Endothelial cell of umbilical vein (primary cell): ENCODE data around the gene BST2. TPM values are rescaled to one million over a fixed set of nuclear protein-coding genes. Genes with fewer than 3 reads are reported as not detected.
A peak's percentile ranks its signal among the peaks of the same experiment; 100 is the strongest.

Experiments
- BruUV-seq: library from RNA; stranded (reverse); fragments of 400-500 nt; replicated peaks from 2 replicates; lab custom pipeline; 2021; lab: Mats Ljungman, UMichigan
- CTCF ChIA-PET: fragments of 300-600, 350-600 bp; sonication (Branson Sonifier 250); formaldehyde crosslinking; loops from one replicate; lab custom pipeline; 2021; ENCODE audit warnings: antibody characterized with exemption, inconsistent platforms; lab: Charles Lee
- POLR2A ChIA-PET: fragments of 300-600, 350-600 bp; sonication (Branson Sonifier 250); formaldehyde crosslinking; loops from one replicate; lab custom pipeline; 2021; ENCODE audit warnings: antibody characterized with exemption, inconsistent platforms; lab: Charles Lee
- DNase-seq: peaks from one replicate; pipeline ENCODE4 v3.0.0-alpha.2; 2011; ENCODE audit warnings: low read depth, low spot score
- FAIRE-seq: peaks from 2 replicates; lab custom pipeline; 2011; peaks lifted over from hg19 to GRCh38; lab: Jason Lieb, UNC
- H2AFZ ChIP-seq: 2 replicates; pipeline ENCODE4 v1.6.0; 2012; ENCODE audit warnings: low read depth, low read length, control low read depth, inconsistent platforms
- H3K27ac ChIP-seq: 2 replicates; pipeline ENCODE4 v1.5.1; 2011; ENCODE audit warnings: low read depth, mild to moderate bottlenecking, control low read depth, low read length, moderate library complexity; ENCODE audit not compliant: insufficient read depth
- H3K27me3 ChIP-seq, 2 experiments: 2 replicates each; pipeline versions ENCODE4 v1.6.0 to v1.6.1; 2011; ENCODE audit warnings: low read length in 2 of 2, mixed read lengths in 1 of 2; ENCODE audit not compliant: control insufficient read depth in 2 of 2, insufficient read depth in 2 of 2
- H3K36me3 ChIP-seq, 2 experiments: 2 replicates in 1 of 2; 3 replicates in 1 of 2; pipeline ENCODE4 v1.5.1; 2011; ENCODE audit warnings: low read length in 2 of 2, mild to moderate bottlenecking in 1 of 2, moderate library complexity in 1 of 2; ENCODE audit not compliant: control insufficient read depth in 2 of 2, insufficient read depth in 2 of 2; ENCODE audit errors: extremely low read depth in 1 of 2
- H3K4me1 ChIP-seq: 3 replicates; pipeline ENCODE4 v1.5.1; 2011; ENCODE audit warnings: mild to moderate bottlenecking, low read length; ENCODE audit not compliant: control insufficient read depth, insufficient read depth; ENCODE audit errors: extremely low read depth
- H3K4me2 ChIP-seq: 2 replicates; pipeline ENCODE4 v1.6.1; 2011; ENCODE audit warnings: low read length, control low read depth, mixed read lengths; ENCODE audit not compliant: insufficient read depth
- H3K4me3 ChIP-seq, 3 experiments: fragments of 200-600 bp in 1 of 3; sonication (generic), shearing (Covaris generic) in 1 of 3; replicated peaks in 1 of 3; 2 replicates each; pipeline ENCODE4 v1.5.1; 2011 to 2016; ENCODE audit warnings: control low read depth in 3 of 3, low read length in 3 of 3, mild to moderate bottlenecking in 2 of 3, inconsistent platforms in 1 of 3, low read depth in 1 of 3, moderate library complexity in 1 of 3; ENCODE audit not compliant: insufficient read depth in 1 of 3
- H3K79me2 ChIP-seq: 2 replicates; pipeline ENCODE4 v1.6.0; 2012; ENCODE audit warnings: low read length, inconsistent platforms; ENCODE audit not compliant: control insufficient read depth, insufficient read depth
- H3K9ac ChIP-seq: replicated peaks from 2 replicates; pipeline ENCODE3; 2011; ENCODE audit warnings: low read length, control low read depth; ENCODE audit not compliant: insufficient read depth; ENCODE audit errors: extremely low read depth
- H3K9me1 ChIP-seq: replicated peaks from 3 replicates; pipeline ENCODE4 v1.6.0; 2011; ENCODE audit warnings: mild to moderate bottlenecking, low read length; ENCODE audit not compliant: control insufficient read depth, insufficient read depth; ENCODE audit errors: extremely low read depth
- H3K9me3 ChIP-seq: replicated peaks from 2 replicates; pipeline ENCODE4 v1.5.1; 2012; ENCODE audit warnings: low read length, inconsistent platforms; ENCODE audit not compliant: control insufficient read depth, insufficient read depth
- H4K20me1 ChIP-seq: replicated peaks from 2 replicates; pipeline ENCODE3; 2011; ENCODE audit warnings: mild to moderate bottlenecking, low read length; ENCODE audit not compliant: control insufficient read depth, insufficient read depth; ENCODE audit errors: extremely low read depth
- CTCF ChIP-seq, 2 donors: IDR thresholded peaks; 1 replicate in 1 of 2; 2 replicates in 1 of 2; pipeline ENCODE4 v1.5.1; 2011; ENCODE audit warnings: low read length in 2 of 2, mild to moderate bottlenecking in 2 of 2, moderate library complexity in 2 of 2, control low read depth in 1 of 2, inconsistent platforms in 1 of 2, low read depth in 1 of 2; ENCODE audit not compliant: insufficient read depth in 1 of 2; ENCODE audit errors: extremely low read depth in 1 of 2
- EZH2 ChIP-seq: IDR thresholded peaks from 2 replicates; pipeline ENCODE4 v1.6.1; 2012; ENCODE audit warnings: borderline replicate concordance, low read depth, mild to moderate bottlenecking, moderate library complexity, low read length, inconsistent platforms; ENCODE audit not compliant: severe bottlenecking
- FOS ChIP-seq: IDR thresholded peaks from 2 replicates; pipeline ENCODE4 v1.6.1; 2011; ENCODE audit warnings: mild to moderate bottlenecking, low read length, moderate library complexity, borderline replicate concordance; ENCODE audit not compliant: insufficient read depth
- GATA2 ChIP-seq: IDR thresholded peaks from 2 replicates; pipeline ENCODE4 v1.7.0; 2011; ENCODE audit warnings: low read depth, mild to moderate bottlenecking, moderate library complexity, mixed read lengths, low read length; ENCODE audit not compliant: insufficient read length, insufficient read depth
- JUN ChIP-seq: IDR thresholded peaks from 2 replicates; pipeline ENCODE4 v1.6.1; 2011; ENCODE audit warnings: borderline replicate concordance, low read depth; ENCODE audit not compliant: insufficient read length, insufficient read depth
- MAX ChIP-seq: IDR thresholded peaks from 2 replicates; pipeline ENCODE4 v1.6.1; 2011; ENCODE audit not compliant: insufficient read depth, insufficient read length
- MYC ChIP-seq: IDR thresholded peaks from one replicate; pipeline ENCODE4 v1.6.1; 2011; ENCODE audit warnings: mild to moderate bottlenecking, low read depth, low read length
- POLR2A ChIP-seq: IDR thresholded peaks from 2 replicates; pipeline ENCODE4 v1.6.1; 2012; ENCODE audit warnings: low read depth, mild to moderate bottlenecking, control low read depth, low read length
- POLR2AphosphoS5 ChIP-seq: IDR thresholded peaks from 2 replicates; pipeline ENCODE4 v1.6.1; 2012; ENCODE audit warnings: low read depth, mild to moderate bottlenecking, control low read depth, low read length, moderate library complexity; ENCODE audit not compliant: insufficient read depth
- dilution Hi-C: fragments of 300-500 bp; cut with MboI; formaldehyde crosslinking; loops from one replicate; pipeline ENCODE4 v1.15.0; 2019; ENCODE audit warnings: low sequenced_read_pairs; ENCODE audit not compliant: extremely low pct_ligation_motif_present
- intact Hi-C: fragments of 100-400 bp; cut with micrococcal nuclease; formaldehyde crosslinking; loops from one replicate; pipeline ENCODE4 v1.10.0; 2022
- polyA plus RNA-seq, 4 experiments: library from polyadenylated mRNA; depleted of rRNA in 3 of 4; stranded (reverse) in 3 of 4; unstranded in 1 of 4; fragments of >200 nt; gene quantifications; 2 replicates each; pipeline versions ENCODE4 v1.2.1 to v1.2.3, GENCODE V29; 2011 to 2012; ENCODE audit warnings: missing spikeins in 1 of 4
- total RNA-seq: library from RNA; stranded (reverse); gene quantifications from 2 replicates; pipeline ENCODE4 v1.2.3, GENCODE V29; 2021

BST2 gene
- total and polyA plus RNA-seq, 2 donors (not counting 3 experiments of a cell fraction or from before 2014, with no cell fraction given) = 21.2 to 146 TPM

DNA sequence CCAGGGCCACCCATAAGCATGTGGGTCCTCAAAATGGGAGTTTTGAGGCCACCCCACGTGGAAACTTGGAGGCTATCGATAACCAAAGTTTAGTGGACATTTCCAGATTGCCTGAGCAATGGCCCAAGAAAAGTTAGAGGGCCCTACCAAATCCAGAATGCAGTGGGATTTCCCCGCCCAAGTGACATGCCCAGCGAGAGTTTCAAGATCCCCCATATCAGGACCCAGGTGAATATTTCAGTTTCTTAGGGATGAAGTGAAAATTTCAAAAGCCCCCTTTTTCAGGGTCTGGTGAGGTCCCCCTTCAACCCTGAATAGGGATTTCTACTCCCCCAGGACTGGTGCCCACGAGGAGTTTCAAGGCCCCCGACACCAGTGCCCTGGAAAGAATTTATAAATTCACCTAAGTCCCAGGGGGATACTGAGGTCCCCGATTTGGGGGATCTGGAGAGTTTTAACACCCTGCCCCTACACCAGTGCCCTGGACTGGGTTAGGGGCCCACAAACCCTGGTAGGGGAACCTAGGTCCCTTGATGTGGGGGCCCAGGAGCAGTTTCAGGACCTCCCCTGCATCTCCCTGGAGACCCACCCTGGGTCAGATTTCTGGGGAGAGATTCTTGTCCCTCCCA is 695 bp downstream of the BST2 start:
- no peak for TF ChIP-seq GATA2
- no peak for TF ChIP-seq MYC
- TF ChIP-seq POLR2A = no peak
- TF ChIP-seq JUN = no peak
- DNase-seq = no peak
- ChIA-PET POLR2A (interaction anchor here (0.6 to 1.5 kb wide), 4 partner anchors 10 to 362 kb away, joined by 3 to 4 read pairs (median 4); partner anchors contain the start of gene MVB12A), CTCF (interaction anchor here (0.9 to 1.8 kb wide), 9 partner anchors 8 to 454 kb away, joined by 3 to 7 read pairs (median 3); partner anchors contain the start of genes CCDC194 and MVB12A)
- Histone ChIP-seq H3K4me2 (peak overlapping the region; percentile 67), H3K9me1 (no peaks in the 10 kb centered on the region), H3K27ac (no peak overlapping the region), H3K9me3 (no peaks in the 10 kb centered on the region), H3K9ac (no peak overlapping the region), H3K4me1 (peaks cover 22% of the 10 kb centered on the region), H3K4me3 (peak overlapping the region in 2 of 3 experiments; percentile 20 to 44), H3K27me3 (no peaks in the 10 kb centered on the region), H4K20me1 (no peaks in the 10 kb centered on the region), H3K79me2 (peaks cover 8% of the 10 kb centered on the region), H3K36me3 (no peaks in the 10 kb centered on the region), H2AFZ (peak overlapping the region; percentile 55)
- FAIRE-seq = no peak
- no TSS peak for BruUV-seq
- dilution Hi-C loops = no loop called here
- intact Hi-C loops = loop anchor here (10.0 kb wide), 1 partner anchor 150 kb away; the partner anchor contains the start of gene COLGALT1

DNA sequence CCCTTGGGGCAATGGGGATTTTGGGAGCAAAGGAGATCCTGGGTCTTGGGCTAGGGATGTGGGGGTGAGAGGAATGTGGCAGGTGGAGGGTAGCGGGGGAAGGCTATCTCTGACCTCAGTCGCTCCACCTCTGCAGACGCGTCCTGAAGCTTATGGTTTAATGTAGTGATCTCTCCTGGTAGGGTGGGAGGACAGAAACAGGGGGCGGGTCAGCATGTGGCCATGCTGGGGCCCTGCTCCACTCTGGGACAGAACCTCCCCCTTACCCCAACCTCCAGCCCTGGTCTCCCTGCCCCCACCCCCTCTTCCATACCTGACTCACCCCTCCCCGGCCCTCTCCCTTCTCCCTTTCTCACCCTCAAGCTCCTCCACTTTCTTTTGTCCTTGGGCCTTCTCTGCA is 1.4 kb downstream of the BST2 start:
- no peak overlapping the region for H2AFZ ChIP-seq
- ChIA-PET CTCF (interaction anchor here (1.2 kb wide), 2 partner anchors 9 to 10 kb away, joined by 4 to 5 read pairs; partner anchors contain the start of gene CCDC194), POLR2A (interaction anchor here (0.6 to 1.0 kb wide), 3 partner anchors 10 to 16 kb away, joined by 3 to 5 read pairs (median 4); partner anchors contain the start of gene MVB12A)
- peaks cover 8% of the 10 kb centered on the region for H3K79me2 ChIP-seq
- TF ChIP-seq MAX (no peak), FOS (no peak), GATA2 (no peak), POLR2A (no peak), CTCF (IDR thresholded peaks at IDR 0.05; ENCODE audit: extremely low read depth in 1 of 2, insufficient read depth in 1 of 2, low read depth in 1 of 2, low read length in 2 of 2) (no peak), MYC (no peak), EZH2 (no peak), JUN (no peak), POLR2AphosphoS5 (no peak)
- no peaks in the 10 kb centered on the region for H3K36me3 ChIP-seq
- H3K27ac ChIP-seq = no peak overlapping the region
- dilution Hi-C loops = no loop called here
- peak overlapping the region; percentile 67 for H3K4me2 ChIP-seq
- peak overlapping the region in 1 of 3 experiments; percentile 44 for H3K4me3 ChIP-seq
- no peak overlapping the region for H3K9ac ChIP-seq
- FAIRE-seq = no peak
- no peaks in the 10 kb centered on the region for H4K20me1 ChIP-seq
- no TSS peak for BruUV-seq
- no peaks in the 10 kb centered on the region for H3K9me1 ChIP-seq
- intact Hi-C loops = loop anchor here (10.0 kb wide), 1 partner anchor 151 kb away; the partner anchor contains the start of gene COLGALT1
- no peaks in the 10 kb centered on the region for H3K9me3 ChIP-seq
- DNase-seq = no peak
- H3K4me1 ChIP-seq = peaks cover 22% of the 10 kb centered on the region
- H3K27me3 ChIP-seq = no peaks in the 10 kb centered on the region
